Testis (tissue), 2 donors: Measurements from ENCODE around the gene ACACB.

Experiments
- CTCF ChIP-seq, 3 experiments: fragments of 450-650 bp in 2 of 3; fragments of 200-600 bp in 1 of 3; sonication (generic) in 1 of 3; IDR thresholded peaks; one replicate each; pipeline ENCODE4 v1.5.1; 2016 to 2019; ENCODE audit warnings: antibody characterized with exemption in 3 of 3, mild to moderate bottlenecking in 2 of 3, moderate library complexity in 1 of 3
- POLR2A ChIP-seq: fragments of 450-650 bp; IDR thresholded peaks from one replicate; pipeline ENCODE4 v1.6.1; 2017; ENCODE audit warnings: antibody characterized with exemption, mild to moderate bottlenecking, moderate library complexity

GRCh38 chr12:109167781-109168180, 51.4 kb downstream of the ACACB start:
- TF ChIP-seq CTCF (IDR thresholded peaks at IDR 0.05): no peak
- TF ChIP-seq POLR2A: no peak
